ENCODE data around the gene GPR132. TPM values are rescaled to one million over a fixed set of nuclear protein-coding genes. Genes with fewer than 3 reads are reported as not detected.

The GPR132 gene
- total RNA-seq, 1 experiment from 2014 or later = 0.10 TPM

GRCh38 chr14:105092171-105093037, 27.2 kb upstream of the GPR132 start:
- H3K4me3 ChIP-seq (replicated peaks in 1 of 2; ENCODE audit: low read depth in 1 of 2, low read length in 2 of 2) = peak overlapping the region; percentile 72 to 87
- peak overlapping the region; percentile 95 for H3K9ac ChIP-seq (ENCODE audit: low read length)
- no peaks in the 10 kb centered on the region for H3K9me2 ChIP-seq (ENCODE audit: insufficient read depth)
- no peak for DNase-seq (ENCODE audit: low read depth, low spot score)
- ATAC-seq = peak; percentile 3
- H3K27me3 ChIP-seq (ENCODE audit: insufficient read depth, low read length) = no peaks in the 10 kb centered on the region
- RAD21 ChIA-PET (ENCODE audit: low non-redundant PET in 1 of 2, low total read pairs in 2 of 2, uncharacterized antibody in 2 of 2, unreplicated experiment in 2 of 2) = interaction anchor here in 1 of 2 experiments (0.6 kb wide), 1 partner anchor 429 kb away, joined by 3 read pairs; no protein-coding TSS in a partner anchor
- no peaks in the 10 kb centered on the region for H3K9me3 ChIP-seq (ENCODE audit: control insufficient read depth in 1 of 2, insufficient read depth in 1 of 2, low read depth in 1 of 2, low read length in 2 of 2)
- no peak for TF ChIP-seq POLR2AphosphoS5 (IDR thresholded peaks at IDR 0.05; ENCODE audit: low read depth, low read length)
- TF ChIP-seq CBX3 (IDR thresholded peaks at IDR 0.05; ENCODE audit: low read depth) = no peak
- TF ChIP-seq ATF3 (IDR thresholded peaks at IDR 0.05) = no peak
- TF ChIP-seq POLR2A (IDR thresholded peaks at IDR 0.05; ENCODE audit: borderline replicate concordance, extremely low read depth, insufficient read depth, insufficient read length) = no peak
- TF ChIP-seq YY1 (IDR thresholded peaks at IDR 0.05; ENCODE audit: extremely low read depth, insufficient replicate concordance, low read depth, low read length) = no peak
- no peak for TF ChIP-seq TCF7L2 (IDR thresholded peaks at IDR 0.05; ENCODE audit: borderline replicate concordance, extremely low read depth, insufficient read depth, insufficient read length)
- TF ChIP-seq RAD21 (IDR thresholded peaks at IDR 0.05; ENCODE audit: low read depth) = no peak
- TF ChIP-seq SRF (IDR thresholded peaks at IDR 0.05; ENCODE audit: low read depth) = no peak
- no peak for TF ChIP-seq CEBPB (IDR thresholded peaks at IDR 0.05; ENCODE audit: low read depth)
- no peak for TF ChIP-seq ELF1 (IDR thresholded peaks at IDR 0.05; ENCODE audit: borderline replicate concordance, low read depth)
- peaks cover 9% of the 10 kb centered on the region; the same call in 1 of the 2 replicates for H3K79me2 ChIP-seq (ENCODE audit: insufficient read depth, low read length)
- no peaks in the 10 kb centered on the region for H3K36me3 ChIP-seq (ENCODE audit: control insufficient read depth in 1 of 2, insufficient read depth in 2 of 2, low read length in 2 of 2)
- POLR2A ChIA-PET = interaction anchor here (1.2 kb wide), 1 partner anchor 76 kb away, joined by 3 read pairs; the partner anchor contains the start of gene JAG2
- peaks cover 64 to 76% of the 10 kb centered on the region in 2 experiments for H3K4me1 ChIP-seq (ENCODE audit: control insufficient read depth in 1 of 2, insufficient read depth in 2 of 2, low read length in 2 of 2)
- H3K27ac ChIP-seq (ENCODE audit: low read depth, low read length) = peak overlapping the region; percentile 99
- H4K20me1 ChIP-seq (ENCODE audit: insufficient read depth) = no peaks in the 10 kb centered on the region
- H2AFZ ChIP-seq (ENCODE audit: low read depth, low read length, poor library complexity, severe bottlenecking) = no peak overlapping the region
- BruUV-seq (replicated peaks) = TSS peak; percentile 78
- CTCF ChIA-PET = interaction anchor here (0.7 to 1.5 kb wide), 3 partner anchors 208 to 426 kb away, joined by 3 to 4 read pairs (median 4); partner anchors contain the start of genes BRF1 and PACS2
- H3K4me2 ChIP-seq (ENCODE audit: low read length) = peak overlapping the region; percentile 86
- intact Hi-C loops (cut with micrococcal nuclease) = loop anchor here (2.0 to 5.0 kb wide), 2 partner anchors 74 to 90 kb away; partner anchors contain the start of gene NUDT14
